NCI-H187 (cell line): ENCODE data around the gene LRCOL1.

ENCODE experiments used
- DNase-seq, 2 experiments: peaks; one replicate each; lab custom pipeline; 2025; lab: John Stamatoyannopoulos, UW

The LRCOL1 gene

GRCh38 chr12:132562489-132563021 lies 47.8 kb downstream of the LRCOL1 start:
- no peak for DNase-seq

- DNase-seq, result no peak
Measured at GRCh38 chr12:132561427-132562156, 48.8 kb downstream of the LRCOL1 start.

- DNase-seq, result peak; percentile 80 to 88
Measured at GRCh38 chr12:132560614-132561426, 49.6 kb downstream of the LRCOL1 start.

- DNase-seq, result peak in 1 of 2 experiments; percentile 37
Measured at GRCh38 chr12:132560364-132560613, 50.1 kb downstream of the LRCOL1 start.

- peak; percentile 22 to 85 for DNase-seq
Measured at GRCh38 chr12:132559652-132560363, 50.6 kb downstream of the LRCOL1 start.

- DNase-seq, result no peak
Measured at GRCh38 chr12:132558861-132559623, 51.3 kb downstream of the LRCOL1 start.

- DNase-seq, result no peak
Measured at GRCh38 chr12:132558042-132558856, 52.1 kb downstream of the LRCOL1 start.

GRCh38 chr12:132557291-132558015 lies 52.9 kb downstream of the LRCOL1 start:
- DNase-seq, result no peak

- no peak for DNase-seq
Measured at GRCh38 chr12:132556801-132557200, 53.6 kb downstream of the LRCOL1 start.

- no peak for DNase-seq
Measured at GRCh38 chr12:132556216-132556615, 54.2 kb downstream of the LRCOL1 start.

GRCh38 chr12:132555686-132556085 lies 54.7 kb downstream of the LRCOL1 start:
- no peak for DNase-seq

GRCh38 chr12:132554845-132555630 lies 55.3 kb downstream of the LRCOL1 start:
- no peak for DNase-seq
